Central memory CD8-positive, alpha-beta T cell (primary cell): ENCODE data around the gene KRT20.
A peak's percentile ranks its signal among the peaks of the same experiment; 100 is the strongest.

Experiments used
- ATAC-seq: fragments of 150-1000 bp; cut with Tn5 transposase; replicated peaks from 2 replicates; pipeline ENCODE4 v1.10.0; 2022; ENCODE audit warnings: mild to moderate bottlenecking, moderate FRiP score, moderate number of reproducible peaks; ENCODE audit not compliant: poor library complexity, severe bottlenecking; ENCODE audit errors: extremely low read depth
- DNase-seq, 2 donors: peaks; one replicate each; pipeline ENCODE4 v3.0.0; 2021; ENCODE audit warnings: low spot score in 2 of 2
- H3K27ac Mint-ChIP-seq: one replicate; pipeline ENCODE4 v1.8.0; 2022; ENCODE audit warnings: low read depth, mild to moderate bottlenecking, moderate library complexity, mixed read lengths
- H3K27me3 Mint-ChIP-seq: one replicate; pipeline ENCODE4 v1.8.0; 2022; ENCODE audit warnings: mixed read lengths
- H3K36me3 Mint-ChIP-seq: one replicate; pipeline ENCODE4 v1.8.0; 2022; ENCODE audit warnings: mild to moderate bottlenecking, moderate library complexity, mixed read lengths; ENCODE audit not compliant: insufficient read depth
- H3K4me1 Mint-ChIP-seq: one replicate; pipeline ENCODE4 v1.8.0; 2022; ENCODE audit warnings: mixed read lengths
- H3K4me3 Mint-ChIP-seq: one replicate; pipeline ENCODE4 v1.8.0; 2022; ENCODE audit warnings: mild to moderate bottlenecking, moderate library complexity, mixed read lengths
- H3K9me3 Mint-ChIP-seq: one replicate; pipeline ENCODE4 v1.8.0; 2022; ENCODE audit warnings: mixed read lengths

The KRT20 gene

GRCh38 chr17:40910441-40910841, 25.4 kb upstream of the KRT20 start:
- no peak for ATAC-seq
- Mint-ChIP-seq H3K27ac (no peak overlapping the region), H3K4me3 (no peak overlapping the region), H3K9me3 (no peaks in the 10 kb centered on the region), H3K36me3 (no peaks in the 10 kb centered on the region), H3K4me1 (no peaks in the 10 kb centered on the region), H3K27me3 (peaks cover 53% of the 10 kb centered on the region)
- no peak for DNase-seq

GRCh38 chr17:40909755-40910154, 24.7 kb upstream of the KRT20 start:
- ATAC-seq (no peak), DNase-seq (no peak)
- no peak overlapping the region for H3K4me3 Mint-ChIP-seq
- H3K36me3 Mint-ChIP-seq, result no peaks in the 10 kb centered on the region
- no peaks in the 10 kb centered on the region for H3K4me1 Mint-ChIP-seq
- H3K27ac Mint-ChIP-seq, result no peak overlapping the region
- peaks cover 60% of the 10 kb centered on the region for H3K27me3 Mint-ChIP-seq
- no peaks in the 10 kb centered on the region for H3K9me3 Mint-ChIP-seq

- H3K4me3 Mint-ChIP-seq, result no peak overlapping the region
- H3K36me3 Mint-ChIP-seq, result no peaks in the 10 kb centered on the region
- no peak overlapping the region for H3K27ac Mint-ChIP-seq
- H3K27me3 Mint-ChIP-seq, result peaks cover 60% of the 10 kb centered on the region
- ATAC-seq, result no peak
- no peaks in the 10 kb centered on the region for H3K9me3 Mint-ChIP-seq
- DNase-seq, result peak; percentile 40 to 41
- H3K4me1 Mint-ChIP-seq, result no peaks in the 10 kb centered on the region
Measured at GRCh38 chr17:40909351-40909750, 24.3 kb upstream of the KRT20 start.

- Mint-ChIP-seq H3K27ac (no peak overlapping the region), H3K36me3 (no peaks in the 10 kb centered on the region), H3K27me3 (peaks cover 66% of the 10 kb centered on the region), H3K4me1 (no peaks in the 10 kb centered on the region), H3K4me3 (no peak overlapping the region), H3K9me3 (no peaks in the 10 kb centered on the region)
- ATAC-seq (no peak), DNase-seq (no peak)
Measured at GRCh38 chr17:40906613-40907012, 21.6 kb upstream of the KRT20 start.

GRCh38 chr17:40905370-40905769, 20.3 kb upstream of the KRT20 start:
- no peak for ATAC-seq
- Mint-ChIP-seq H3K27ac (no peak overlapping the region), H3K27me3 (peaks cover 75% of the 10 kb centered on the region), H3K4me3 (no peak overlapping the region), H3K9me3 (no peaks in the 10 kb centered on the region), H3K36me3 (no peaks in the 10 kb centered on the region), H3K4me1 (no peaks in the 10 kb centered on the region)
- no peak for DNase-seq

GRCh38 chr17:40903129-40903847, 18.2 kb upstream of the KRT20 start:
- ATAC-seq, result no peak
- Mint-ChIP-seq H3K4me3 (no peak overlapping the region), H3K27ac (no peak overlapping the region), H3K27me3 (peaks cover 78% of the 10 kb centered on the region), H3K9me3 (no peaks in the 10 kb centered on the region), H3K4me1 (no peaks in the 10 kb centered on the region), H3K36me3 (no peaks in the 10 kb centered on the region)
- no peak for DNase-seq

GRCh38 chr17:40902498-40902897, 17.5 kb upstream of the KRT20 start:
- H3K9me3 Mint-ChIP-seq, result no peaks in the 10 kb centered on the region
- DNase-seq (no peak), ATAC-seq (no peak)
- H3K4me1 Mint-ChIP-seq, result no peaks in the 10 kb centered on the region
- H3K27me3 Mint-ChIP-seq, result peaks cover 71% of the 10 kb centered on the region
- H3K4me3 Mint-ChIP-seq, result no peak overlapping the region
- no peaks in the 10 kb centered on the region for H3K36me3 Mint-ChIP-seq
- no peak overlapping the region for H3K27ac Mint-ChIP-seq

- no peak for ATAC-seq
- Mint-ChIP-seq H3K27me3 (peaks cover 66% of the 10 kb centered on the region), H3K36me3 (no peaks in the 10 kb centered on the region), H3K27ac (no peak overlapping the region), H3K4me3 (no peak overlapping the region), H3K4me1 (no peaks in the 10 kb centered on the region), H3K9me3 (no peaks in the 10 kb centered on the region)
- no peak for DNase-seq
Measured at GRCh38 chr17:40901981-40902474, 17.0 kb upstream of the KRT20 start.

GRCh38 chr17:40900809-40901356, 15.8 kb upstream of the KRT20 start:
- peaks cover 56% of the 10 kb centered on the region for H3K27me3 Mint-ChIP-seq

GRCh38 chr17:40896916-40897455, 11.9 kb upstream of the KRT20 start:
- Mint-ChIP-seq H3K27ac (no peak overlapping the region), H3K9me3 (no peaks in the 10 kb centered on the region)
- no peak for ATAC-seq

More at GRCh38 chr17:40900809-40901356, 15.8 kb upstream of the KRT20 start:
- Mint-ChIP-seq H3K4me1 (no peaks in the 10 kb centered on the region), H3K9me3 (no peaks in the 10 kb centered on the region), H3K4me3 (no peak overlapping the region), H3K36me3 (no peaks in the 10 kb centered on the region), H3K27ac (peak overlapping the region; percentile 4)
- ATAC-seq (no peak), DNase-seq (no peak)

GRCh38 chr17:40895106-40895730, 10.2 kb upstream of the KRT20 start:
- H3K36me3 Mint-ChIP-seq, result no peaks in the 10 kb centered on the region
- peaks cover 65% of the 10 kb centered on the region for H3K27me3 Mint-ChIP-seq
- ATAC-seq (no peak), DNase-seq (no peak)
- no peaks in the 10 kb centered on the region for H3K9me3 Mint-ChIP-seq
- H3K4me3 Mint-ChIP-seq, result no peak overlapping the region
- no peak overlapping the region for H3K27ac Mint-ChIP-seq
- no peaks in the 10 kb centered on the region for H3K4me1 Mint-ChIP-seq

More at GRCh38 chr17:40896916-40897455, 11.9 kb upstream of the KRT20 start:
- no peak for DNase-seq
- H3K4me3 Mint-ChIP-seq, result no peak overlapping the region
- H3K36me3 Mint-ChIP-seq, result no peaks in the 10 kb centered on the region
- peaks cover 71% of the 10 kb centered on the region for H3K27me3 Mint-ChIP-seq
- H3K4me1 Mint-ChIP-seq, result no peaks in the 10 kb centered on the region

- Mint-ChIP-seq H3K9me3 (no peaks in the 10 kb centered on the region), H3K27ac (no peak overlapping the region), H3K27me3 (peaks cover 63% of the 10 kb centered on the region), H3K4me1 (no peaks in the 10 kb centered on the region), H3K36me3 (no peaks in the 10 kb centered on the region), H3K4me3 (no peak overlapping the region)
- ATAC-seq, result no peak
- DNase-seq, result no peak
Measured at GRCh38 chr17:40888196-40888720, 3.2 kb upstream of the KRT20 start.
